ENCODE data around the gene CFAP141. TPM values are rescaled to one million over a fixed set of nuclear protein-coding genes. Genes with fewer than 3 reads are reported as not detected.

CFAP141 gene
- total and polyA plus RNA-seq, 2 of the 4 experiments (the other 2 are of a cell fraction) = not detected

DNA sequence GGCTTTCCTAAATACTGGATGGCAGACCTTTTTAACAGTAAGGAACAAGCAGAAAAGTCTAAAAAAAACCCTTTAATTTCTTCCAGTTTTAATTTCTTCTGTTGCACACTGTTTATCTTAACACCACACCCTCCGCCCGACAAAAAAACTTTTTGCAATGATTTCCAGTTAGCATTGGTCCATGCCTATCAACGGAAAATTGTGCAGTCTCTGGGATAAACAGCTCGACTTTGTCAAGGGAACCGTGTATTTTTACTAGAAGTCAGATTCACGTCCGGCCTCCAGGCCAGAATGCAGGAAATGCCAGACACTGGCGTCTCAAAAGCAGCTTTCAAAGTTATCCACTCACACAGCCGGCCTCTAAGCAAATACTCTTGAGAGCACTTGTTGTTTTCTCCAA lies 50.9 kb downstream of the CFAP141 start:
- Histone ChIP-seq H2BK15ac (ENCODE audit: low read depth, low read length) (no peak overlapping the region), H3K36me3 (ENCODE audit: control insufficient read depth, insufficient read depth, low read length) (peaks cover 19% of the 10 kb centered on the region), H3K4ac (ENCODE audit: low read depth, low read length) (no peak overlapping the region), H3K4me3 (ENCODE audit: insufficient read depth, low read depth, low read length) (no peak overlapping the region), H3K18ac (ENCODE audit: low read depth, low read length) (no peak overlapping the region), H3K4me2 (ENCODE audit: low read depth, low read length) (peak overlapping the region; percentile 5; the same call in 1 of the 2 replicates), H3K23ac (ENCODE audit: low read depth, low read length) (no peak overlapping the region), H2AFZ (replicated peaks; ENCODE audit: low read length, poor library complexity) (no peak overlapping the region), H2BK5ac (ENCODE audit: low read depth, low read length, poor library complexity, severe bottlenecking) (peak overlapping the region; percentile 73), H3K27ac (ENCODE audit: insufficient read depth, low read length) (peak overlapping the region; percentile 18; the same call in 1 of the 2 replicates), H2AK5ac (ENCODE audit: low read depth, low read length) (no peak overlapping the region), H3K14ac (replicated peaks; ENCODE audit: low read depth, low read length) (no peak overlapping the region), H4K20me1 (ENCODE audit: insufficient read depth, low read length) (peaks cover 20% of the 10 kb centered on the region), H3K27me3 (ENCODE audit: control insufficient read depth, insufficient read depth, low read length) (no peaks in the 10 kb centered on the region), H3K9me3 (ENCODE audit: control insufficient read depth, insufficient read depth, low read length) (no peaks in the 10 kb centered on the region), H4K8ac (ENCODE audit: low read depth in 2 of 2, low read length in 2 of 2) (peak overlapping the region in 1 of 2 experiments; percentile 48; a peak in 3 of 4 replicates), H3K79me1 (ENCODE audit: low read depth in 1 of 2, low read length in 2 of 2) (peaks cover 21 to 36% of the 10 kb centered on the region in 2 experiments), H3K4me1 (ENCODE audit: control insufficient read depth, insufficient read depth, low read length) (peaks cover 10% of the 10 kb centered on the region), H3K56ac (ENCODE audit: extremely low read depth, insufficient read depth, low read length) (peak overlapping the region; percentile 14; the same call in 1 of the 2 replicates), H2BK20ac (ENCODE audit: low read depth, low read length) (no peak overlapping the region), H4K91ac (ENCODE audit: insufficient read depth, low read depth, low read length) (no peak overlapping the region), H2BK120ac (ENCODE audit: low read depth, low read length) (no peak overlapping the region), H3K9ac (ENCODE audit: low read depth, low read length) (no peak overlapping the region), H4K5ac (ENCODE audit: low read depth, low read length) (no peak overlapping the region), H3K9me1 (ENCODE audit: insufficient read depth, low read length) (peaks cover 9% of the 10 kb centered on the region), H2AK9ac (replicated peaks; ENCODE audit: low read depth, low read length, poor library complexity) (no peak overlapping the region)
- no TSS peak for BruUV-seq (replicated peaks)
- dilution Hi-C loops (cut with HindIII; ENCODE audit: low sequenced_read_pairs, unreplicated experiment) (no loop called here), intact Hi-C loops (cut with micrococcal nuclease) (no loop called here), in situ Hi-C loops (cut with MboI; ENCODE audit: low sequenced_read_pairs) (no loop called here)
- DNase-seq = peak; percentile 72
- 0 to 100% methylated on average over 2 to 4 of the region's 9 CpGs for WGBS, 2 experiments (ENCODE audit: extremely low coverage in 2 of 2, insufficient read length in 1 of 2)
- ChIA-PET CTCF (interaction anchor here (0.6 kb wide), 1 partner anchor 12 kb away, joined by 3 read pairs; no protein-coding TSS in a partner anchor), POLR2A (ENCODE audit: unreplicated experiment) (no interaction called here)
- peak; percentile 78 for ATAC-seq (ENCODE audit: low read depth)
- TF ChIP-seq CEBPB (IDR thresholded peaks at IDR 0.05; ENCODE audit: low read depth, low read length) (no peak), POLR2A (IDR thresholded peaks at IDR 0.05; ENCODE audit: low read depth, low read length) (no peak), NFE2L2 (IDR thresholded peaks at IDR 0.05; ENCODE audit: low read depth, low read length) (no peak), MXI1 (IDR thresholded peaks at IDR 0.05; ENCODE audit: borderline replicate concordance, low read depth, low read length) (no peak)
- TF ChIP-seq, protein P1, sequence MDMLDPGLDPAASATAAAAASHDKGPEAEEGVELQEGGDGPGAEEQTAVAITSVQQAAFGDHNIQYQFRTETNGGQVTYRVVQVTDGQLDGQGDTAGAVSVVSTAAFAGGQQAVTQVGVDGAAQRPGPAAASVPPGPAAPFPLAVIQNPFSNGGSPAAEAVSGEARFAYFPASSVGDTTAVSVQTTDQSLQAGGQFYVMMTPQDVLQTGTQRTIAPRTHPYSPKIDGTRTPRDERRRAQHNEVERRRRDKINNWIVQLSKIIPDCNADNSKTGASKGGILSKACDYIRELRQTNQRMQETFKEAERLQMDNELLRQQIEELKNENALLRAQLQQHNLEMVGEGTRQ (IDR thresholded peaks at IDR 0.05; ENCODE audit: low read depth, low read length) = no peak
